ENCODE results near the gene LSM2.

Gene LSM2

GRCh38 chr6:31776989-31777666 lies 29.6 kb downstream of the LSM2 start, which contains the start of gene VWA7:
Gene VWA7, minus strand, starts transcription at chr6:31777328. Its CDS starts 549 bp downstream, at chr6:31776779.
- DNase-seq (ENCODE audit: low read depth) = peak; percentile 52

- no peak for DNase-seq (ENCODE audit: low read depth)
Measured at GRCh38 chr6:31776485-31776988, 30.2 kb downstream of the LSM2 start.

- DNase-seq (ENCODE audit: low read depth) = no peak
Measured at GRCh38 chr6:31775633-31776484, 30.9 kb downstream of the LSM2 start.

GRCh38 chr6:31775184-31775583 lies 31.6 kb downstream of the LSM2 start:
- DNase-seq (ENCODE audit: low read depth) = no peak

- no peak for DNase-seq (ENCODE audit: low read depth)
Measured at GRCh38 chr6:31771992-31772358, 34.8 kb downstream of the LSM2 start.

GRCh38 chr6:31770860-31771259 lies 35.9 kb downstream of the LSM2 start:
- DNase-seq (ENCODE audit: low read depth) = no peak

- peak; percentile 68 for DNase-seq (ENCODE audit: low read depth)
Measured at GRCh38 chr6:31769684-31770371, 36.9 kb downstream of the LSM2 start.

- DNase-seq (ENCODE audit: low read depth) = no peak
Measured at GRCh38 chr6:31768363-31769257, 38.2 kb downstream of the LSM2 start.

- no peak for DNase-seq (ENCODE audit: low read depth)
Measured at GRCh38 chr6:31767096-31767645, 39.6 kb downstream of the LSM2 start.

GRCh38 chr6:31765910-31766794 lies 40.6 kb downstream of the LSM2 start:
- no peak for DNase-seq (ENCODE audit: low read depth)

GRCh38 chr6:31765559-31765909 lies 41.2 kb downstream of the LSM2 start:
- no peak for DNase-seq (ENCODE audit: low read depth)

- no peak for DNase-seq (ENCODE audit: low read depth)
Measured at GRCh38 chr6:31764198-31764597, 42.6 kb downstream of the LSM2 start.

- DNase-seq (ENCODE audit: low read depth) = no peak
Measured at GRCh38 chr6:31763619-31763940, 43.2 kb downstream of the LSM2 start.

- no peak for DNase-seq (ENCODE audit: low read depth)
Measured at GRCh38 chr6:31762878-31763618, 43.7 kb downstream of the LSM2 start.

- DNase-seq (ENCODE audit: low read depth) = no peak
Measured at GRCh38 chr6:31762356-31762755, 44.4 kb downstream of the LSM2 start, which contains the start of gene SAPCD1. Gene SAPCD1, plus strand, starts transcription at chr6:31762656. Its CDS starts 399 bp downstream, at chr6:31763055.

- DNase-seq (ENCODE audit: low read depth) = no peak
Measured at GRCh38 chr6:31761343-31761742, 45.4 kb downstream of the LSM2 start.

GRCh38 chr6:31760790-31761189 lies 46.0 kb downstream of the LSM2 start:
- no peak for DNase-seq (ENCODE audit: low read depth)

GRCh38 chr6:31758281-31758680 lies 48.5 kb downstream of the LSM2 start:
- DNase-seq (ENCODE audit: low read depth) = no peak

GRCh38 chr6:31752739-31753319 lies 53.9 kb downstream of the LSM2 start:
- no peak for DNase-seq (ENCODE audit: low read depth)

All from stimulated activated CD8-positive, alpha-beta memory T cell treated with anti-CD3 and anti-CD28 coated beads, Interleukin-7, amount 100 ng/mL, for 24 hours (primary cell).